ENCODE measurements around the gene PPIP5K2. TPM values are rescaled to one million over a fixed set of nuclear protein-coding genes. Genes with fewer than 3 reads are reported as not detected.
"Not testable (repeated sequence)": the region's sequence is repeated elsewhere in the genome, so short reads cannot be mapped to it uniquely, and the experiment has no call there.

The PPIP5K2 gene
- total RNA-seq, 1 experiment from 2014 or later, result 73.4 TPM

DNA sequence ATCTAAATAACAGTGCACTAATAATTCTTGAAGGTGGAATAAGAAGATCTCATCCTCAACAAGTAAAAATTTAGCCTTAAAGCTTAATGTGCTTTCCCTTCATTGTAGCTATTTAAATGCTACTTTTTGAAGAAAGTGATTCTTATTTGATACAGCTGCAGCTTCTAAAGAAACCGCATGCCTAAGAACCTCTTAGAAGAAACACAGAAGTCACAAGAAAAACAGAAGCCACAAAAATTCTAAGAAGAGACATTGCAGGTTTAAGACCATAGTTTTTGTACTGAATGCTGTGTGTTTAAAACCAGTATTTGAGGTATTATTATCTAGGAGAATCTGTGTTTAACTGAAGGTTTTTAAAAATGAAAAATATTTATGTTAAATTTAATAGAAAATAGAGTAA lies 68.3 kb downstream of the PPIP5K2 start:
- no peak overlapping the region for H3K9ac ChIP-seq (ENCODE audit: low read length)
- H3K36me3 ChIP-seq (ENCODE audit: insufficient read depth, low read length), result peaks cover 34% of the 10 kb centered on the region; the same call in 1 of the 2 replicates
- H2AFZ ChIP-seq (ENCODE audit: low read length), result no peak overlapping the region
- no peaks in the 10 kb centered on the region for H3K9me2 ChIP-seq (replicated peaks; ENCODE audit: insufficient read depth, low read length)
- DNase-seq, result no peak
- no peak overlapping the region for H3K27ac ChIP-seq (ENCODE audit: low read length)
- H3K4me3 ChIP-seq (ENCODE audit: low read length), result no peak overlapping the region
- H3K4me2 ChIP-seq (ENCODE audit: low read depth, low read length, poor library complexity, severe bottlenecking), result no peak overlapping the region
- H3K4me1 ChIP-seq (ENCODE audit: low read length), result no peaks in the 10 kb centered on the region
- no peaks in the 10 kb centered on the region for H3K27me3 ChIP-seq (ENCODE audit: low read length)
- no peaks in the 10 kb centered on the region for H4K20me1 ChIP-seq (ENCODE audit: insufficient read depth, low read depth, low read length)
- no peaks in the 10 kb centered on the region for H3K9me3 ChIP-seq (ENCODE audit: low read length)
- H3K79me2 ChIP-seq (ENCODE audit: low read length), result no peaks in the 10 kb centered on the region

DNA sequence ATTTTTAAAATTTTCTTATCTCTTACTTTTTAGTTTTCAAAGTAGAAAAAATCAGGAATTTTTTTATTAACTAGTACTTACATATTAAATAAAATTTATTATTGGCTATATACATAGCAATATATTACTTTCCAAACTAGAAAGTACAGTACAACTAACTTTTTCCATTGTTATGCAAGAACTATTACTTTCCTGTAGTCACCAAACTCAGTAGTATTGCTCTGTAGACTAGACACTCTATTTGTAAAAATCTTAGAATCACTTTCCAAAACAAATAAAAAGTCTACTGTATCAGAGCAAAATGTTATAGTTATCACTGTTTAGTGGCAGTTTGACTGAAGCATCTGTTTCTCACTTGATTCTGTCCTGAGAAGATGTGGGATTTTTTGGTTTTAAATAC lies 83.1 kb downstream of the PPIP5K2 start:
- Histone ChIP-seq H4K20me1 (ENCODE audit: insufficient read depth, low read depth, low read length) (no peaks in the 10 kb centered on the region), H3K27me3 (ENCODE audit: low read length) (no peaks in the 10 kb centered on the region), H3K27ac (ENCODE audit: low read length) (no peak overlapping the region), H3K79me2 (ENCODE audit: low read length) (0 out of 2 replicates have a peak, but pooled peaks cover 4% of the 10 kb centered on the region), H3K9me3 (ENCODE audit: low read length) (no peaks in the 10 kb centered on the region), H3K4me3 (ENCODE audit: low read length) (no peak overlapping the region), H3K9me2 (replicated peaks; ENCODE audit: insufficient read depth, low read length) (no peaks in the 10 kb centered on the region), H2AFZ (ENCODE audit: low read length) (no peak overlapping the region), H3K9ac (ENCODE audit: low read length) (no peak overlapping the region), H3K4me1 (ENCODE audit: low read length) (no peaks in the 10 kb centered on the region), H3K36me3 (ENCODE audit: insufficient read depth, low read length) (peaks cover 13% of the 10 kb centered on the region; the same call in 1 of the 2 replicates), H3K4me2 (ENCODE audit: low read depth, low read length, poor library complexity, severe bottlenecking) (no peak overlapping the region)
- DNase-seq, result no peak

GRCh38 chr5:103204990-103205389 lies 84.9 kb downstream of the PPIP5K2 start:
- H3K4me3 ChIP-seq (ENCODE audit: low read length); H3K9me3 ChIP-seq (ENCODE audit: low read length); H3K9me2 ChIP-seq (replicated peaks; ENCODE audit: insufficient read depth, low read length); H3K4me1 ChIP-seq (ENCODE audit: low read length); H3K27ac ChIP-seq (ENCODE audit: low read length); H2AFZ ChIP-seq (ENCODE audit: low read length); H3K36me3 ChIP-seq (ENCODE audit: insufficient read depth, low read length); DNase-seq; H3K9ac ChIP-seq (ENCODE audit: low read length); H3K27me3 ChIP-seq (ENCODE audit: low read length); H4K20me1 ChIP-seq (ENCODE audit: insufficient read depth, low read depth, low read length); H3K79me2 ChIP-seq (ENCODE audit: low read length); H3K4me2 ChIP-seq (ENCODE audit: low read depth, low read length, poor library complexity, severe bottlenecking): not testable (repeated sequence)

- Histone ChIP-seq H3K4me3 (ENCODE audit: low read length) (no peak overlapping the region), H2AFZ (ENCODE audit: low read length) (no peak overlapping the region), H3K4me1 (ENCODE audit: low read length) (no peaks in the 10 kb centered on the region), H3K9ac (ENCODE audit: low read length) (no peak overlapping the region), H3K36me3 (ENCODE audit: insufficient read depth, low read length) (peaks cover 9% of the 10 kb centered on the region; the same call in 1 of the 2 replicates), H3K9me3 (ENCODE audit: low read length) (no peaks in the 10 kb centered on the region), H3K9me2 (replicated peaks; ENCODE audit: insufficient read depth, low read length) (0 out of 2 replicates have a peak, but pooled peaks cover 3% of the 10 kb centered on the region), H3K79me2 (ENCODE audit: low read length) (no peaks in the 10 kb centered on the region), H3K4me2 (ENCODE audit: low read depth, low read length, poor library complexity, severe bottlenecking) (no peak overlapping the region), H4K20me1 (ENCODE audit: insufficient read depth, low read depth, low read length) (no peaks in the 10 kb centered on the region), H3K27me3 (ENCODE audit: low read length) (no peaks in the 10 kb centered on the region), H3K27ac (ENCODE audit: low read length) (no peak overlapping the region)
- DNase-seq, result no peak
Observed at GRCh38 chr5:103205991-103206700, 86.0 kb downstream of the PPIP5K2 start.

GRCh38 chr5:103207011-103207410 lies 86.9 kb downstream of the PPIP5K2 start:
- Histone ChIP-seq H3K9me2 (replicated peaks; ENCODE audit: insufficient read depth, low read length) (0 out of 2 replicates have a peak, but pooled peaks cover 3% of the 10 kb centered on the region), H2AFZ (ENCODE audit: low read length) (no peak overlapping the region), H3K27ac (ENCODE audit: low read length) (no peak overlapping the region), H3K79me2 (ENCODE audit: low read length) (no peaks in the 10 kb centered on the region), H3K4me2 (ENCODE audit: low read depth, low read length, poor library complexity, severe bottlenecking) (no peak overlapping the region), H3K27me3 (ENCODE audit: low read length) (no peaks in the 10 kb centered on the region), H3K4me1 (ENCODE audit: low read length) (no peaks in the 10 kb centered on the region), H3K9ac (ENCODE audit: low read length) (no peak overlapping the region), H3K9me3 (ENCODE audit: low read length) (no peaks in the 10 kb centered on the region), H3K4me3 (ENCODE audit: low read length) (no peak overlapping the region), H4K20me1 (ENCODE audit: insufficient read depth, low read depth, low read length) (no peaks in the 10 kb centered on the region), H3K36me3 (ENCODE audit: insufficient read depth, low read length) (peaks cover 9% of the 10 kb centered on the region; the same call in 1 of the 2 replicates)
- DNase-seq, result no peak

GRCh38 chr5:103207653-103208052 lies 87.6 kb downstream of the PPIP5K2 start:
- H3K9me3 ChIP-seq (ENCODE audit: low read length), result no peaks in the 10 kb centered on the region
- no peaks in the 10 kb centered on the region for H3K79me2 ChIP-seq (ENCODE audit: low read length)
- H3K27ac ChIP-seq (ENCODE audit: low read length), result no peak overlapping the region
- no peaks in the 10 kb centered on the region for H3K27me3 ChIP-seq (ENCODE audit: low read length)
- H3K36me3 ChIP-seq (ENCODE audit: insufficient read depth, low read length), result peaks cover 9% of the 10 kb centered on the region; the same call in 1 of the 2 replicates
- no peaks in the 10 kb centered on the region for H3K4me1 ChIP-seq (ENCODE audit: low read length)
- H3K9me2 ChIP-seq (replicated peaks; ENCODE audit: insufficient read depth, low read length), result 0 out of 2 replicates have a peak, but pooled peaks cover 3% of the 10 kb centered on the region
- no peak overlapping the region for H2AFZ ChIP-seq (ENCODE audit: low read length)
- H3K4me2 ChIP-seq (ENCODE audit: low read depth, low read length, poor library complexity, severe bottlenecking), result no peak overlapping the region
- H4K20me1 ChIP-seq (ENCODE audit: insufficient read depth, low read depth, low read length), result no peaks in the 10 kb centered on the region
- H3K9ac ChIP-seq (ENCODE audit: low read length), result no peak overlapping the region
- DNase-seq, result no peak
- H3K4me3 ChIP-seq (ENCODE audit: low read length), result no peak overlapping the region

GRCh38 chr5:103208460-103208859 lies 88.4 kb downstream of the PPIP5K2 start:
- Histone ChIP-seq H3K36me3 (ENCODE audit: insufficient read depth, low read length) (peaks cover 9% of the 10 kb centered on the region; the same call in 1 of the 2 replicates), H3K27me3 (ENCODE audit: low read length) (no peaks in the 10 kb centered on the region), H3K9ac (ENCODE audit: low read length) (no peak overlapping the region), H4K20me1 (ENCODE audit: insufficient read depth, low read depth, low read length) (no peaks in the 10 kb centered on the region), H2AFZ (ENCODE audit: low read length) (no peak overlapping the region), H3K4me1 (ENCODE audit: low read length) (no peaks in the 10 kb centered on the region), H3K9me3 (ENCODE audit: low read length) (no peaks in the 10 kb centered on the region), H3K27ac (ENCODE audit: low read length) (no peak overlapping the region), H3K9me2 (replicated peaks; ENCODE audit: insufficient read depth, low read length) (0 out of 2 replicates have a peak, but pooled peaks cover 3% of the 10 kb centered on the region), H3K4me2 (ENCODE audit: low read depth, low read length, poor library complexity, severe bottlenecking) (no peak overlapping the region), H3K4me3 (ENCODE audit: low read length) (no peak overlapping the region), H3K79me2 (ENCODE audit: low read length) (no peaks in the 10 kb centered on the region)
- DNase-seq, result no peak

GRCh38 chr5:103209065-103209464 lies 89.0 kb downstream of the PPIP5K2 start:
- no peak for DNase-seq
- H3K27me3 ChIP-seq (ENCODE audit: low read length), result no peaks in the 10 kb centered on the region

More at GRCh38 chr5:103209065-103209464, 89.0 kb downstream of the PPIP5K2 start:
- no peaks in the 10 kb centered on the region for H3K79me2 ChIP-seq (ENCODE audit: low read length)
- H3K4me1 ChIP-seq (ENCODE audit: low read length), result no peaks in the 10 kb centered on the region
- H3K4me3 ChIP-seq (ENCODE audit: low read length), result no peak overlapping the region
- H3K9ac ChIP-seq (ENCODE audit: low read length), result no peak overlapping the region
- H3K9me3 ChIP-seq (ENCODE audit: low read length), result no peaks in the 10 kb centered on the region
- no peak overlapping the region for H3K27ac ChIP-seq (ENCODE audit: low read length)
- H4K20me1 ChIP-seq (ENCODE audit: insufficient read depth, low read depth, low read length), result no peaks in the 10 kb centered on the region
- H3K9me2 ChIP-seq (replicated peaks; ENCODE audit: insufficient read depth, low read length), result 0 out of 2 replicates have a peak, but pooled peaks cover 3% of the 10 kb centered on the region
- no peak overlapping the region for H3K4me2 ChIP-seq (ENCODE audit: low read depth, low read length, poor library complexity, severe bottlenecking)
- no peak overlapping the region for H2AFZ ChIP-seq (ENCODE audit: low read length)
- peaks cover 9% of the 10 kb centered on the region; the same call in 1 of the 2 replicates for H3K36me3 ChIP-seq (ENCODE audit: insufficient read depth, low read length)
